SKM-1 treated with dmso at 0.1 percent for 144 hours (cell line): ENCODE results near the gene TMEM134.

Experiments used
- DNase-seq: peaks from one replicate; lab custom pipeline; 2025; ENCODE audit not compliant: unreplicated experiment; lab: John Stamatoyannopoulos, UW

Gene TMEM134

DNA sequence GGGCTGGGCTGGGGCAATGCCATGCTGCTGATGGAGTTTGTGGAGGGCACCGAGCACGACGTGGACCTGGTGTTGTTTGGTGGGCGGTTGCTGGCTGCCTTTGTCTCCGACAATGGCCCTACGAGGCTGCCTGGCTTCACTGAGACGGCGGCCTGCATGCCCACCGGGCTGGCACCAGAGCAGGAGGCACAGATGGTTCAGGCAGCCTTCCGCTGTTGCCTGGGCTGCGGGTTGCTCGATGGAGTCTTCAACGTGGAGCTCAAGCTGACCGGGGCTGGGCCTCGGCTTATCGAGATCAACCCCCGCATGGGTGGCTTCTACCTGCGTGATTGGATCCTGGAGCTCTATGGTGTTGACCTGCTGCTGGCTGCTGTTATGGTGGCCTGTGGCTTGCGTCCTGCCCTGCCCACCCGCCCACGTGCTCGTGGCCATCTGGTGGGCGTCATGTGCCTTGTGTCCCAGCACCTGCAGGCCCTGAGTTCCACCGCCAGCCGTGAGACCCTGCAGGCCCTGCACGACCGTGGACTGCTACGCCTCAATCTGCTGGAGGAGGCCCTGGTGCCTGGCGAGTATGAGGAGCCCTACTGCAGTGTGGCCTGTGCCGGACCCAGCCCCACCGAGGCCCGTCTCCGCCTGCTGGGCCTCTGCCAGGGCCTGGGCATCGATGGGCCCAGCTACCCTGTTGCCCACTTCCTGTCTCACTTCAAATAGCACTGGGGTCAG is 45.0 kb downstream of the TMEM134 start:
- no peak for DNase-seq

DNA sequence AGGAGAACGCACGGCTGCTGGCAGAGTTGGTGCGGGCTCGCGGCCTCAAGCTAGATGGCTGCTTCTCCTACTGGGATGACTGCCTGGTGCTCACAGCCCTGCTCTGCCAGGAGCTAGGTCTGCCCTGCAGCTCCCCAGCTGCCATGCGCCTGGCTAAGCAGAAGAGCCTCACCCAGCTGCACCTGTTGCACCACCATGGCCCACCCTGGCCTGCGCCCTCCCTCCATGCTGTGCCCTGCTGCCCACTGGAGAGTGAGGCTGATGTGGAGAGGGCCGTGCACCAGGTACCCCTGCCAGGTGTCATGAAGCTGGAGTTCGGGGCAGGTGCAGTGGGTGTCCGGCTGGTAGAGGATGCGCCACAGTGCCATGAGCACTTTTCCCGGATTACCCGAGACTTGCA is 45.6 kb downstream of the TMEM134 start:
- DNase-seq: no peak

- no peak for DNase-seq
Observed at GRCh38 chr11:67422891-67423290, 46.2 kb downstream of the TMEM134 start.

GRCh38 chr11:67421430-67422031 is 47.5 kb downstream of the TMEM134 start:
- DNase-seq: no peak

DNA sequence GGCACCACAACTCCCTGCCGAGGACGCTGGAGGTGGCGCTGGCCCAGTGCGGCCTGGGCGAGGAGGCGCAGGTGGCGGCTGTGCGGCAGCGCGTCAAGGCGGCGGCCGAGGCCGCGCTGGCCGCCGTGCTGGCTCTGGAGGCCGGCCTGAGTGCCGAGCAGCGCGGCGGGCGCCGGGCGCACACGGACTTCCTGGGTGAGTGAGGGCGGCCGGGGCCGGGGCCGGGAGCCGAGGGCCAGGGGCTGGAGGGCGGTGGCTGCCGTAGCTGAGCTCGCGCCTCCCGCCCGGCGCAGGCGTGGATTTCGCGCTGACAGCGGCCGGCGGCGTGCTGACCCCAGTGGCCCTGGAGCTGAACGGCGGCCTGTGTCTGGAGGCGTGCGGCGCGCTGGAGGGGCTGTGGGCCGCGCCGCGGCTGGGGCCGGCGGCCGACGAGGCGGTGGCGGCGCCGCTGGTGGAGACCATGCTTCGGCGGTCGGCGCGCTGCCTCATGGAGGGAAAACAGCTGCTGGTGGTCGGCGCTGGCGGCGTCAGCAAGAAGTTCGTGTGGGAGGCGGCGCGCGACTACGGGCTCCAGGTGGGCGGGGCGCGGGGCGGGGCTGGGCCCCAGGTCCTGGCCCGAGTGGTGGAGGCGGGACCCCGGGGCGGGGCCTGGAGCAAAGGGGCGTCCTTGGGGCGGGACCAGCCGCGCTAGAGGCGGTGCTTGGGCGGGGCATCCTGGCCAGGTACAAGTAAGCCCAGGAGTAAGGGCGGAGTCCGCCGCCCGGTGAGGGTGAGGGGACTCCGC is 48.2 kb downstream of the TMEM134 start:
- peak; percentile 68 for DNase-seq

DNA sequence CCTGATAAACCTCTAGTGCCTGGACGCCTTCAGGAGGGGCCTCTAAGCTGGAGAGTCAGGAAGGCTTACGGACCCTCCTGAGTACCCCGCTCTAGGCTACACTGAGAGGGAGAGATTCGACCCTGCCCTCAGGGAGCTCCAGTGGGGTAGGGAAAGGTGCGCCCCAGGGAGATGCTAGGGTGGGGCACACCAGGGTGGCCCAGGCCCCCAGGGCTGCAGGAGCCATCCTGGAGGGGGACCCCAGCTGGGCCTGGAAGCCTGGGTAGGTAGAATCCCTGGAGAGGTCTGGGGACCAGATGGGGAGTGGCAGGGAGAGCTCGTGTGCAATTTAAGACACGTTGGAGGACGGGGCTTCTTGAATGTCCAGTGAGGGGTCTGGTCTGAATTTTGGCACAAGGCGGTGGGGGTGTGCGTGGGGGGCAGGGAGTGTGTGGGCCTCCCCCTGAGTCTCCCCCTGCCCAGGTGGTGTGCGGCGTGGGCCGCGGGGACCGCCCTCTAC is 48.9 kb downstream of the TMEM134 start:
- DNase-seq: no peak

- no peak for DNase-seq
Observed at GRCh38 chr11:67419325-67420049, 49.6 kb downstream of the TMEM134 start.

- DNase-seq: no peak
Observed at GRCh38 chr11:67418476-67419281, 50.4 kb downstream of the TMEM134 start.

DNA sequence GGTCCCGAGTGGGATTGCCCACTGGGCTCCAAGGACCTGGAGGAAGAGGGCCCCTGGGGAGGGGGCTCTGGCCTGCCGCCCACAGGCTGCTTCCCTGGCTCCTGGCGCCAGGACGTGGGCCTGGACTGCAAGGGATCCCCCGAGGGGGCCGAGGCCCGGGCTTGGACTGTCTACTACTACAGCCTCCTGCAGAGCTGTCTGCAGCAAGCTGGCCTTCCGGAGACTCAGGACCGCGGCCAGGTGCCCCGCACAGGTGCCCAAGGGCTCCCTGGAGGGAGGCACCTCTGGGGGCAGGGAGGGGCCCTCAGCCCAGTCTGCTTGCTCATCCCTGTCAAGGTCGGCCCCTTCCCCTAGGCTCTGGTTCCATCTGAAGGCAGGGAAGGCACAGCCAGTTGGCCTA is 51.6 kb downstream of the TMEM134 start:
- no peak for DNase-seq

DNA sequence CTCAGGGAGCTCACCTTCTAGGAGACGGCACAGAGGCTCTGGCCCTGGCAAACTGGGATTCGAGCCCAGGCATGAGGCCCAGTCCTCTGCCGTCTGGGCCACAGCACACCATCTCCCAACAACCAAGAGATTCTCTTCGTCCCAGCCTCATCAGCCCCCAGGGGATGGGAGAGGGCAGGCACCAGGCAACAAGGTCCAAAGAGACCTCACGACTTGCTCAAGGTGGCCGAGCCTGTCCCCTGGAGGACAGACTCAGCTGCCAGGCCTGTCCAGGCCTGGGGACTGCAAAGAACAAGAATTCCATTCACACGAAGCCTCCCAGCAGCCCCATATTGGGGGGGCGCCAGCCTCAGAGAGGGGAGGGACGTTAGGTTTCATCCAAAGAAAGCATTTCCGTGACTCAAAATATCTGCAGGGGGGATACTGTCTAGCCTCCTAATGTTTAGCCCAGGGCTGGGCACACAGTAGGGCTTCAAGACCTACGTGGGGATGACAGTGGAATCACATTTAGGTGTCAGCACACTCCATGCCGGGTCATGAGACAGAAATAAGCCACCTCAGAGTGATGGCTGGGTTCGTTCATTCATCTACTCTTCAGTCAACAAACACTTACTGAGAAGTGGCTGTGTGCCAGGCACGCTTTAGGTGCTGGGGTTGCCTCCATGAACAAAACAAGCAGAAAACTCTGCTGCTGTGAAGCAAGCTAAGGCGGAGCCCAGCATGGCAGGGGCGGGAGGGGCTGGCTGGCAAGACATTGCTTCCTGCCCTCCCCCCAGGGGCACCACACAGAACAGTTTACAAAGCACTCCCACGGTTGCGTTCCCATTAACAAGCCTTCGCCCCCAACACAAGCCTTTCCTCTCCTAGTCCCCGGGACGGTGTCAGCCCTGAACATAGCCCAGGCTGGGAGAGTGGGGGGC is 52.4 kb downstream of the TMEM134 start:
- no peak for DNase-seq

DNA sequence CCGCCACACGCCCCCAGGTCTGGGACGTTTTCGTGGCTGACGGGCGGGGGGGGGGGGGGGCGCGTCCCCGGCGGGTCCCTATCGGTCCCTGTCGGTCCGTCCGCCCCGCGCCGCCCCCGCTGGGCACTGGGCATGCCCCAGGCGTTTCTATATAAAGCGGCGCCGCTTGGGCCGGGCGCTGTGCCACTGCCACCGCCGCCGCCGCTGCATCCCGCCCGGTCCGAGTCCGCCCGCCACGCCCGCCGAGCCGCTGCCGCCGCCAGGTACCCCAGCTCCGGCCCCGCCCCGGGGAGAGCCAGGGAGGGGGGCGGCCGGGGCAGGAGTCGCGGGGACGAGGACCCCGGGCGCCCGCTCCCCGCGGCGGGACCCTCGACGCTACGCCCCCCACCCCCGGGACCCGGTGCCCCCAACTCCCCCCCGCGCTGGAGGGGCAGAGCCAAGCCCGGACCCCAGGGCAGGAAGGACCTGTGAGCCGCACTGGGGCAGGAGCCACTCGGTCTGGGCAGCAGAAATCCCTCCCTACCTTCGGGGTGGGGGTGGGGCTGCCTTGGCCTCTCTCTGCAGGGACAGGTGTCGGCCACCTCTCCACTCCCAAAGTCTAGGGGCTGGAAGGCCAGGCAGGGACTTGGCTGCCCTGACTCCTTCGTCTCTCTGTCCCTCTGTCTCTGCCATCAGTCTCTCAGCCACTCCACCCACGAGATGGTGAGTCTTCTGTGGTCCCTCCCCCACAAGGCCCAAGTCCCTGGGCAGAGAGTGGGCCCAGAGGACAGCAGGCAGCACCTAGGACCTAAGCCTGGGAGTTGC is 53.3 kb downstream of the TMEM134 start, which contains the start of gene CARNS1:
TSS of gene CARNS1 (plus strand) at position 178 of the 804 bp plus-strand sequence. CDS start at position 700, 522 bp downstream.
- no peak for DNase-seq

- no peak for DNase-seq
Observed at GRCh38 chr11:67413266-67413849, 55.7 kb downstream of the TMEM134 start.

DNA sequence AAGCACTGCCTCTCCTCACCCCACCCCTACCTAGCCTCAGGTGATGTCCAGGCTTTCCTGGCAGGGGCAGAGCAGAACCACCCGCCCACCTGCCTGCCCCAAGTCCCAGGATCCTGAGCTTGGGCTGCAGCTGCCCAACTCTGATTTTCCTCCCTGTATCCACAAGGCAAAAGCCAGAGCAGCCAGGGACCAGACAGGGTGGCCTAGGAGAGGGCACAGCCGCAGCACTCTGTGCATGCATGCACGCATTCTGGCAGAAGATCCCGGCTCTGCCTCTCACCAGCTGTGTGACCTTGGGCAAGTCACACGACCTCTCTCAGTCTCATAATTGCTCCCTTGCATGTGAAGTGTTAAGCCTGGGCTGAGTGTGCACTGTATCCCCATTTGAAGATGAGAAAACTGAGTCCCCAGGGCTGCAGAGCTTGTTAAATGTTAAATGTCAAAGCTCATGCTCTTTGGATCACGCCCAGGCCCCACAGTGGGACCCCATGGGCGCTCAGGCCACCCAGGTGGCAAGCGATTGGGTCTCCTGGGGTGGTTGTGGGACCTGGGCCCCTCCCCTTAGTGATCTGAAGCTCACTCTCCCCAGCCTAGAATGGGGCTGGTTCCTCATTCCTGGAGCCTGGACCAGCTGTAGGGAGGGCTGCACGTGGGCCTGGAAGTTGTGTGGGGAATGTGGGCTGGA is 56.4 kb downstream of the TMEM134 start:
- DNase-seq: no peak

DNA sequence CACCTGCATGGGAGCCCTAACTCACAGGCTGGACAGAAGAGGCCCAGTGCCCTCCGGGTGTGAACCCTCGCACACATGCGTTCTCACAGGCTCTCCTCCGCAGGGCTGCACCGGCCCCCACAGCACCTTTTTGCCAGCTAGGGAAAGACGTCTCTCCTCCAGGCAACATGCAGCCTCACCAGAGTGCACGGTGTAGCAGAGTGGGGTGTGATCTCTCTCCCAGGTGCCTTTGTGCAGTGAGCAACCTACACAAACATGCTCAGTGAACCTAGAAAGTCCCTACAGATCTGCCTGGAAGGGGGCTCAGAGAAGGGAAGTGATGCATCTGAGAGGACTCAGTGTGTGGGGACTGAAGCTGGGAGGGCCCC is 57.3 kb downstream of the TMEM134 start:
- no peak for DNase-seq
